Measurements from ENCODE around the gene ERG28.
A peak's percentile ranks its signal among the peaks of the same experiment; 100 is the strongest.

Gene ERG28

DNA sequence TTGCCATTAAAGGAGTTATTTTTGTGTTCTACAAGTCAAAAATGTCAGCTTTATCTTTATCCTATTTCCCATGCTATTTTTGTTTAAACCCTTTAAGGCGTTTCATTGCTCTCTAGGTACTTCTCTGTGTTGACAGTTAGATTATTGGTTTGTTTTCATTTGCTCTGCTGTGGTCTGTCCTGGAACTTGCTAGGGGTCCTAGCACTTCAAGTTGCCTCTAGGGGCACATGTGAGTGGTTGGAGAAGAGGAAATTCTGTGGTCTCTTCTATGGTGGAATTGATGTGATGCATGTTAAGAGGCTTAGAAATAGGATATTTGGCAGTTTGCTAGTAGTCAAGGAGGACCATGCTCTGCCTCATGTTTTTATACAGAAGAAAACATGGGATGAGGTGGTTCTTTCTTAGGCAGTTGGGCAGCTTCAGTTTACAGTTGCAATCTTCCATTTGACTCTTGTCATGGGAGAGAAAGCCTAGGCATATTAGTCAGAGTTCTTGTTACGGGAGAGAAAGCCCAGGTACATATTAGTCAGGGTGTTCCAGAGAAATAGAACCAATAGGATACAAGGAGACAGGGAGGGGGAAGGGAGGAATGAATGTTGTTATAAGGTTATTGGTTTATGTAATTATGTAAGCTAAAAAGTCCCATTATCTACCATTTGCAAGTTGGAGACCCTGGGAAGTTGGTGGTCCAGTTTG is 14.7 kb upstream of the ERG28 start:
- H3K27ac ChIP-seq = no peak overlapping the region

DNA sequence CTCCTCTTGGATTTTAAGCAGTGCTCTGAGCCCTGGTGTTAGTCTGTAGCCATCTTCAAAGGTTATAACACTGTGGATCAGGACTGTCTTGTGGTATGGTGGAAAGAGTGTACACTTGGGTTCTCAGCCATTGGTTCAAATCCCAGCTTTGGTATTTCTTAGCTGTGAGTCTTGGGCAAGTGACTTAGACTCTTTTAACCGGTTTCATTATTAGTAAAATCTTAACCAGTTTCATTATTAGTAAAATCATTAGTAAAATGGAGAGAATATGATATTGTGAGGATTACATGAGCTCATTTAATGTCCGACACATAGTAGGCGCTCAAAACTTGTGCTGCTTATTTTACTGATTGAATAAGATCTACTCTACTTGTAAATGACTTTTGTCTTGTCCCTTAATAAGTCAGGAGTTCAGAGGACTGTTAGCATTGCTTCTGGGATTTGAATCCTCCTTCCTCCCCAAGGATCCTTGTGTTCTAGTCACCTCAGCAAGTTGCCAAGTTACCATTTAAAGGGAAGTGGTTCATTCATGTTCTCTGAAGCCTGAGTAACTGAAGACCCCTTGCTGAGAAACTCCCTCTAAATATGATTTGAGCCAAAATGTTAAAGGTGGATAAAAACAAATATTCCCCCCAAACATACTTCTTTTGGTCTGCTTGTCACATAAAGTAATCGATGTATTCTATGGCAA is 12.8 kb upstream of the ERG28 start:
- H3K27ac ChIP-seq = no peak overlapping the region
- TF ChIP-seq, protein P1, sequence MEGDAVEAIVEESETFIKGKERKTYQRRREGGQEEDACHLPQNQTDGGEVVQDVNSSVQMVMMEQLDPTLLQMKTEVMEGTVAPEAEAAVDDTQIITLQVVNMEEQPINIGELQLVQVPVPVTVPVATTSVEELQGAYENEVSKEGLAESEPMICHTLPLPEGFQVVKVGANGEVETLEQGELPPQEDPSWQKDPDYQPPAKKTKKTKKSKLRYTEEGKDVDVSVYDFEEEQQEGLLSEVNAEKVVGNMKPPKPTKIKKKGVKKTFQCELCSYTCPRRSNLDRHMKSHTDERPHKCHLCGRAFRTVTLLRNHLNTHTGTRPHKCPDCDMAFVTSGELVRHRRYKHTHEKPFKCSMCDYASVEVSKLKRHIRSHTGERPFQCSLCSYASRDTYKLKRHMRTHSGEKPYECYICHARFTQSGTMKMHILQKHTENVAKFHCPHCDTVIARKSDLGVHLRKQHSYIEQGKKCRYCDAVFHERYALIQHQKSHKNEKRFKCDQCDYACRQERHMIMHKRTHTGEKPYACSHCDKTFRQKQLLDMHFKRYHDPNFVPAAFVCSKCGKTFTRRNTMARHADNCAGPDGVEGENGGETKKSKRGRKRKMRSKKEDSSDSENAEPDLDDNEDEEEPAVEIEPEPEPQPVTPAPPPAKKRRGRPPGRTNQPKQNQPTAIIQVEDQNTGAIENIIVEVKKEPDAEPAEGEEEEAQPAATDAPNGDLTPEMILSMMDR (IDR thresholded peaks at IDR 0.05) = no peak
- TF ChIP-seq ZFX (IDR thresholded peaks at IDR 0.05; ENCODE audit: borderline replicate concordance) = no peak

More for the DNA sequence above, 14.7 kb upstream of the ERG28 start:
- TF ChIP-seq, protein P1 (IDR thresholded peaks at IDR 0.05) = 0 out of 2 replicates have a peak, but pooled peaks have one; percentile 10
- no peak for TF ChIP-seq ZFX (IDR thresholded peaks at IDR 0.05; ENCODE audit: borderline replicate concordance)

GRCh38 chr14:75672605-75673192 is 12.0 kb upstream of the ERG28 start:
- no peak overlapping the region for H3K27ac ChIP-seq
- TF ChIP-seq, protein P1 (IDR thresholded peaks at IDR 0.05) = no peak
- no peak for TF ChIP-seq ZFX (IDR thresholded peaks at IDR 0.05; ENCODE audit: borderline replicate concordance)

DNA sequence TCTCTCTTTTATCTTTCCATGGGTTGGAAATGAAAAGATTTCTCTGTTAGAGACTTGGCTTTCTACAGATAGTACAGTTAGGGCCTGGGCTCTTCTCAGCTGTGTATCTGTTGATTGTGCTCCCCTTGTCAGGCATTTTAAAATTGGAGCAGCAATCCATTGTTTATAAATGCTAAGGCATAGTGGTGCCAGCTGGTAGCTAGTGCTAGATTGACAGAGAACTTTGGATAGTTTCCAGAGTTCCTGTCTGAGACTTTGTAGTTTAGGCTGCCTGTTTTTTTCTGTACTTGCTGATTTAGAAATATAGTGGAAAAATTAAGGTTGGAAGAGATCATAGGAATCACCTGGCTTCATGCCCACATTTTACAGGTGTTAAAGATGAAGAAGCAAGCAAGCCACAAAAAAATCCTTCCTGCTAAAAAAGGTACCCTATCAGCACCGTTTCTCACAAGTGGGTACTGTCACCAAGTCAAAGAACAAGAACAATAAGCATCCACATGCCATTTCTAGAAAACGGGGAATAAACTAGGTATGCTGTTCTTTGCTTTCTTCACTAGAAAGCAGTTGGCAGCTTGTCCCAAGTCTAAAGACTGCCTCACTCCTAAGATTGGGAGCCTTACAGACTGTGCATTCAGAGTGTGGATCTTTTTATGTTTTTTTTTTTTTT is 6.6 kb upstream of the ERG28 start:
- no peak overlapping the region for H3K27ac ChIP-seq
- no peak for TF ChIP-seq ZFX (IDR thresholded peaks at IDR 0.05; ENCODE audit: borderline replicate concordance)

DNA sequence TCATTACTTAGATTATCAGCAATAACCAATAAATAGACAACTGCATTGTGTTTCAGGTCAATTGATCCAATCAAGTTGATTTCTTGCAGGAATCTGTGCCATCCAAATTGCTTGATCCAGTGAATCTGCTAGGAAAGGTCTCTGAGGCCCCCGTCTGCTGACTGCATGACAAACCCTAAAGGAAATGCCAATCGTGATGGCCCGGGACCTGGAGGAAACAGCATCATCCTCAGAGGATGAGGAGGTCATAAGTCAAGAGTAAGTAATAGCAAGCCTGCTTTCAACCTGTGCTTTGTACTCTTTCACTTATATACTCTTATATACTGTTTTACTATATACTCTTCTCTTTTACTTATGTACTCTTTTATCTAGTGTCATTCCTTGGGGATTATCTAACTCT is 2.3 kb upstream of the ERG28 start:
- no peak overlapping the region for H3K27ac ChIP-seq

DNA sequence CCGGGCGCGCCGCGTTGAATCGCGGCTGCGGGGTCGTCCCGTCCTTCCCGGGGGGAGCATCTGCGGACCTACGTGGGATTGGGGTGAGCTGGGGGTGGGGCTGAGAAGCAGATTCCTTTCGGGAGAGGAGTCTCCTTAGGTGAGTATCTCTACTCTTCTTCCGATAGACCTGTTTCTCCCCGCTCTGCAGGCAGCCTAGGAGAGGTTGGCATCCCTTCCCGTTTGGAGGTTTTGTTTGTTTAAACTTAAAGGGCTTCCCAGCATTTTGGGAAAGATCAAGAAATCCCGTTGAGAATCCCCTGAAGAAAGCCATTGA is 781 bp upstream of the ERG28 start:
- peak overlapping the region; percentile 93 for H3K27ac ChIP-seq
- TF ChIP-seq ZFX (IDR thresholded peaks at IDR 0.05; ENCODE audit: borderline replicate concordance) = no peak
- TF ChIP-seq, protein P1 (IDR thresholded peaks at IDR 0.05) = no peak

More for the DNA sequence above, 2.3 kb upstream of the ERG28 start:
- TF ChIP-seq, protein P1 (IDR thresholded peaks at IDR 0.05) = no peak
- TF ChIP-seq ZFX (IDR thresholded peaks at IDR 0.05; ENCODE audit: borderline replicate concordance) = no peak

DNA sequence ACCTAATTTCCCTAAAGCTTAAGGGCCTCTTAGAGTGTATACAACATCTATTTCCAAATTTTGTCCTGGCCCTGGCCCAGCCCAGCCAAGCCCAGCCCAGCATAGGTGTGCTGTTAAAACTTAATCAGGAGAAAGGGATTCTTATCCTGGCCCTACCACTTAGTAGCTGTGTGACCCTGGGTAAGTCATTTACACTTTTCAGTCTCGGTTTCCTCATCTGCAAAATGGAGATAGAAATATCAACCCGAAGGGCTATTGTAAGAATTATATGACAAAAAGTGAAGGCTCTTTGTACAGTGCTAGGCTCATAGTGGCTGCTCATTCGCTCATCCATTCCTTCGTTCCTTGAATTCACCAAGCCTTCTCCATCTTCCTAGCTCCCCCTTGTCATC is 442 bp downstream of the ERG28 start:
- peak overlapping the region; percentile 93 for H3K27ac ChIP-seq

More for the DNA sequence above, 442 bp downstream of the ERG28 start:
- no peak for TF ChIP-seq ZFX (IDR thresholded peaks at IDR 0.05; ENCODE audit: borderline replicate concordance)
- TF ChIP-seq, protein P1 (IDR thresholded peaks at IDR 0.05) = no peak
